RWPE1 (cell line): Measurements from ENCODE around the gene SETD1B.

ENCODE experiments used
- CTCF ChIA-PET: fragments of 350-600 bp; sonication (Branson Sonifier 250); formaldehyde crosslinking; extraction: SDS; loops from one replicate; lab custom pipeline; 2021; lab: Yijun Ruan, JAX
- POLR2A ChIA-PET: fragments of 400-600 bp; formaldehyde crosslinking; extraction: SDS; loops from one replicate; lab custom pipeline; 2020; ENCODE audit warnings: antibody characterized with exemption; ENCODE audit not compliant: low non-redundant PET; lab: Yijun Ruan, JAX
- DNase-seq: peaks from one replicate; pipeline ENCODE4 v3.0.0; 2012; ENCODE audit warnings: low spot score
- H3K27ac ChIP-seq: fragments of 450-650 bp; 2 replicates; pipeline ENCODE4 v1.5.1; 2017
- TF ChIP-seq, protein P1 (sequence below): fragments of 450-650 bp; conservative IDR thresholded peaks from 2 replicates; pipeline ENCODE4 v1.5.1; 2017; ENCODE audit warnings: low read depth, mild to moderate bottlenecking

Gene SETD1B

DNA sequence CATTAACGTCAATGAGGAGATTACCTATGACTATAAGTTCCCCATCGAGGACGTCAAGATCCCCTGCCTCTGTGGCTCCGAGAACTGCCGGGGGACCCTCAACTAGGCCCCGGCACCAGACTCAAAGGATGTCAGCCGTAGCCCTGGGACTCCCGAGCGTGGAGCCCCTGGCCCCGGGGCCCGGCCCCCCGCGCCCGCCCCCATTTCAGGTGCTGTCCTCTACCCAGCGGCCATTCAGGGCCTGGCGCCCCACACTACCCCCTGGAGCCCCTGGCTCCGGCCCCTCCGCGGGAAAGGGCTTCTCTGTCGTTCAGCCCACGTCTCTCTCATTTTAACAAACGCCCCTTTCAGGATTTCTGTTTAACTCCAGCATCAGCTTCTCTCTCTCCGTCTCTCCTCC is 26.3 kb downstream of the SETD1B start:
- TF ChIP-seq, protein P1, sequence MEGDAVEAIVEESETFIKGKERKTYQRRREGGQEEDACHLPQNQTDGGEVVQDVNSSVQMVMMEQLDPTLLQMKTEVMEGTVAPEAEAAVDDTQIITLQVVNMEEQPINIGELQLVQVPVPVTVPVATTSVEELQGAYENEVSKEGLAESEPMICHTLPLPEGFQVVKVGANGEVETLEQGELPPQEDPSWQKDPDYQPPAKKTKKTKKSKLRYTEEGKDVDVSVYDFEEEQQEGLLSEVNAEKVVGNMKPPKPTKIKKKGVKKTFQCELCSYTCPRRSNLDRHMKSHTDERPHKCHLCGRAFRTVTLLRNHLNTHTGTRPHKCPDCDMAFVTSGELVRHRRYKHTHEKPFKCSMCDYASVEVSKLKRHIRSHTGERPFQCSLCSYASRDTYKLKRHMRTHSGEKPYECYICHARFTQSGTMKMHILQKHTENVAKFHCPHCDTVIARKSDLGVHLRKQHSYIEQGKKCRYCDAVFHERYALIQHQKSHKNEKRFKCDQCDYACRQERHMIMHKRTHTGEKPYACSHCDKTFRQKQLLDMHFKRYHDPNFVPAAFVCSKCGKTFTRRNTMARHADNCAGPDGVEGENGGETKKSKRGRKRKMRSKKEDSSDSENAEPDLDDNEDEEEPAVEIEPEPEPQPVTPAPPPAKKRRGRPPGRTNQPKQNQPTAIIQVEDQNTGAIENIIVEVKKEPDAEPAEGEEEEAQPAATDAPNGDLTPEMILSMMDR, result no peak
- CTCF ChIA-PET, result no interaction called here
- DNase-seq, result no peak
- peak overlapping the region; percentile 4; the same call in 1 of the 2 replicates for H3K27ac ChIP-seq
- POLR2A ChIA-PET, result no interaction called here

DNA sequence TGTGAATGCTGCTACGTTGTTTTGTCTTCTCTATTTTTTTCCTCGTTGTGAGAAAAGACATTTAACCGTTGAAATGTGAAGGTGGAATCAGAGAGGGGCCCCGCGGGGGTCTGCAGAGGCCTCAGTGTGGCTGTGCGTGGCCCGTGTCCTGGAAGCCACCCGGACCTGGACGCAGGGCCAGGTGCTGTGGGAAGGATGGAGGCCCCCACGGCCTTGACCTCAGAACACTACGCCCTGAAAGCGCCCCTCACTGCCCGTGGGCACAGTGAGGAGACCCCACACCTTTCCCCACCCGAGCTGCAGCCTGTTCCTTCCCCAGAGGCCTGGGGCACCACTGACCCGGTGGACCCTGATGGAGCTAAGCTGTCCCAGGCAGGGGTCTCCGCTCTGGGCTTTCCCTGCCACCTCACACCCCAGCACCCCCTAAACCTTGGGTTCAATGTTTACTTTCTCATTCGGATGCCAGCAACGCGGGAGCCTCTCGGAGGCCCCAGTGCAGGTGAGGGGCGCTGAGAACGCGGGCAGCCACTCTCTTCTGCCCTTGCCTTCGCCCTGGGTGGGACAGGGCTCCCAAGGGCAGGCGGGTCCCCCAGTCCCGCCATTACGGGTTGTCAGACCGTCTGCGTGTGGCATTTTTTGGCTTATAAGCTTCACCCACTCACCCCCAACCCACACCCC is 26.9 kb downstream of the SETD1B start:
- TF ChIP-seq, protein P1, result no peak
- no peak for DNase-seq
- ChIA-PET POLR2A (no interaction called here), CTCF (interaction anchor here (0.6 kb wide), 1 partner anchor 36 kb away, joined by 8 read pairs; no protein-coding TSS in a partner anchor)
- peak overlapping the region; percentile 4; the same call in 1 of the 2 replicates for H3K27ac ChIP-seq

DNA sequence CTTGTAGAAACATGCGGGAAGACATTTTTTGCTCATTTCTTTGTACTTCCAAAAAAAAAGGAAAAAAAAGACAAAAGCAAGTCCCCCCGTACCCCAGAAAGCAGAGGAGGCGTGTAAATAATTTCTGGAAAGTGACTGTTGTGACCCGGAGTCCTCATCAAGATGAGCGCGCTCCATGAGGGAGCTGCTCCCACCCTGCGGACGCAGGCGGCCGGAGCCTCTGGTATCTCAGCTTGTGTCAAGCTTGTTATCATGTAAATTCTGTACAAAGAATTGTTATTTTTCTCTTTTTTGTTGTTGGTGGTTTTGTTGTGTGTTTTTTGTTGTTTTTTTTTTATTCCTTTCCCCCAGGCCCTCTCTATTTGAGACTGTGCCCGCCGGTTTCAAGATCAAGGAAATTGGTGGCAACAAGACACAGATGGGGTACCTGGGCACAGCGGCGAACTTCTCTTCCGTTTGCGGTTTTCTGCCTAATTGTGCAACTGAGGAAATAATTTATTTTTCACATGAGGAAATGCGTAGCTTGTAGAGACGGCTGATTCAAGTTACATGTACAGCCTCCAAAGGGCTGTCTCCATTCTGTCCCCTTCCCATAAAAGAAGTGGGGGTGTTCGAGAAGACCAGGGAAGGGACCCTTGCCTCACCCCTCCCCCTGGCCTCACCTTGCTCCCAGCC is 27.9 kb downstream of the SETD1B start:
- CTCF ChIA-PET, result no interaction called here

DNA sequence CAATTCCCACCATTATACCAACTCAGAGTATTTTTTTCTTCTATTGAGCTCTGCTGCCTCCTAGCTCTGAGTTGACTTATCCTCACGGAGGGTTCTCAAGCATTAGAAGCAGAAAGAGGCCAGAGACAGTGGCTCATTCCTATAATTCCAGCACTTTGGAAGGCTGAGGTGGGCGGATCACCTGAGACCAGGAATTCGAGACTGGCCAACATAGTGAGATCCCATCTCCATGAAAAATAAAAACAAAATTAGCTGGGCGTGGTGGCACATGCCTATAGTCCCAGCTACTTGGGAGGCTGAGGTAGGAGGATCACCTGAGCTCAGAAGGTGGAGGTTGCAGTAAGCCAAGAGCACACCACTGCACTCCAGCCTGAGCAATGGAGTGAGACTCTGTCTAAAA is 33.9 kb downstream of the SETD1B start:
- ChIA-PET CTCF (interaction anchor here (0.7 to 1.3 kb wide), 3 partner anchors 32 to 268 kb away, joined by 3 to 6 read pairs (median 3); no protein-coding TSS in a partner anchor), POLR2A (no interaction called here)
- H3K27ac ChIP-seq, result no peak overlapping the region
- no peak for DNase-seq
- TF ChIP-seq, protein P1, result no peak

More for the DNA sequence above, 27.9 kb downstream of the SETD1B start:
- POLR2A ChIA-PET, result no interaction called here
- no peak overlapping the region for H3K27ac ChIP-seq
- TF ChIP-seq, protein P1, result no peak
- no peak for DNase-seq

DNA sequence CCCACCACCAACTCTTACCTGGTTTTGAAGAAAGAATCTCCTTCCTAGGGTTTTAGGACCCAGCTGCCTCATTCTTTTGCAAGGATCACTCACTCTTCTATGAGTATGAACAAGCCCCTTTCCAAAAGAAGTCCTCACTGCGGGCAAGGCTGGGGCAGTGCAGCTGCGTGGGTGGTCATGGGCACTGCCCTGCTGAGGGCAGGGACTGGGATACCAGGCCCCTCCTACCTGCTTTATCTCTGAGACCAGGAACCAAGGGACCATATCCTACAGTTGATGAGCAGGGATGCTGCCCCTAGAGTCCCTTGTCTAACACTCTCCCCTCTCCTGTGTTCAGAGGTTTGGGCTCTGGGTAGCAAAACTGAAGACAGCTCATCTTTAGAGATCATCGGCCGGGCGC is 34.3 kb downstream of the SETD1B start:
- ChIA-PET POLR2A (no interaction called here), CTCF (interaction anchor here (0.6 to 1.3 kb wide), 4 partner anchors 32 to 293 kb away, joined by 3 to 7 read pairs (median 4); no protein-coding TSS in a partner anchor)
- H3K27ac ChIP-seq, result 0 out of 2 replicates have a peak overlapping the region, but pooled peaks have one; percentile 12
- DNase-seq, result no peak
- TF ChIP-seq, protein P1, result no peak
